HepG2 (cell line): ENCODE data around the gene VRK3. TPM values are rescaled to one million over a fixed set of nuclear protein-coding genes. Genes with fewer than 3 reads are reported as not detected.

Source experiments
- FOXO1 ChIP-seq: sonication (generic); formaldehyde crosslinking; IDR thresholded peaks from 2 replicates; pipeline ENCODE4 v1.4.0; 2020; ENCODE audit warnings: missing genetic modification reagents
- GMEB1 ChIP-seq: sonication (generic); formaldehyde crosslinking; IDR thresholded peaks from 2 replicates; pipeline ENCODE4 v1.5.1; 2020; ENCODE audit warnings: missing genetic modification reagents, mild to moderate bottlenecking, borderline replicate concordance
- PATZ1 ChIP-seq: sonication (generic); formaldehyde crosslinking; IDR thresholded peaks from 2 replicates; pipeline ENCODE4 v1.4.0; 2020; ENCODE audit warnings: missing genetic modification reagents
- SNAPC4 ChIP-seq: sonication (generic); formaldehyde crosslinking; IDR thresholded peaks from 2 replicates; pipeline ENCODE4 v1.4.0; 2020; ENCODE audit warnings: mild to moderate bottlenecking, missing genetic modification reagents
- TEAD3 ChIP-seq: optimal IDR thresholded peaks from 2 replicates; pipeline ENCODE3; 2016; ENCODE audit warnings: borderline replicate concordance
- ZNF281 ChIP-seq: sonication (generic); formaldehyde crosslinking; IDR thresholded peaks from 2 replicates; pipeline ENCODE4 v1.4.0; 2020; ENCODE audit warnings: missing genetic modification reagents, borderline replicate concordance
- ZNF468 ChIP-seq: sonication (generic); formaldehyde crosslinking; IDR thresholded peaks from 2 replicates; pipeline ENCODE4 v1.8.0; 2022; ENCODE audit warnings: mild to moderate bottlenecking, moderate library complexity, missing genetic modification reagents
- ZNF687 ChIP-seq: sonication (generic); formaldehyde crosslinking; IDR thresholded peaks from 2 replicates; pipeline ENCODE4 v1.5.1; 2020; ENCODE audit warnings: mild to moderate bottlenecking, missing genetic modification reagents, moderate library complexity
- polyA plus RNA-seq, 8 experiments: library from polyadenylated mRNA; depleted of rRNA in 3 of 8; stranded (reverse) in 7 of 8; unstranded in 1 of 8; fragments of >200 nt; fragmentation: Illumina TruSeq in 4 of 8; extraction: Trizol in 4 of 8; gene quantifications; 2 replicates each; pipeline versions ENCODE4 v1.2.1 to v1.2.3, GENCODE V29; 2011 to 2016; ENCODE audit warnings: low read depth in 4 of 8, missing spikeins in 1 of 8, mixed read lengths in 1 of 8; ENCODE audit not compliant: insufficient read depth in 1 of 8
- total RNA-seq, 5 experiments: library from RNA; depleted of rRNA; stranded (reverse); fragments of >200 nt; fragmentation: Illumina TruSeq; extraction: Trizol; gene quantifications; 2 replicates each; pipeline ENCODE4 v1.2.3, GENCODE V29; 2016; ENCODE audit warnings: low read depth in 1 of 5

VRK3 gene
- total and polyA plus RNA-seq, 2 of the 13 experiments (the other 11 are each of a cell fraction or from before 2014, with no cell fraction given): 23.8 to 28.3 TPM

- peak; percentile 98 for TF ChIP-seq ZNF687 (CRISPR knock-in tag)
- TF ChIP-seq SNAPC4 (CRISPR knock-in tag): no peak
- no peak for TF ChIP-seq PATZ1 (CRISPR knock-in tag)
- TF ChIP-seq TEAD3: peak; percentile 62
- peak; percentile 24; the same call in 1 of the 2 replicates for TF ChIP-seq FOXO1
- peak; percentile 91; the same call in 1 of the 2 replicates for TF ChIP-seq ZNF468 (CRISPR knock-in tag)
- peak; percentile 74; the same call in 1 of the 2 replicates for TF ChIP-seq GMEB1 (CRISPR knock-in tag)
- TF ChIP-seq ZNF281 (CRISPR knock-in tag): no peak
These were observed 95.3 kb downstream of the VRK3 start (continued) for GRCh38 chr19:49929611-49930482.
